H1 (cell line): ENCODE data around the gene ANKRD61. TPM values are rescaled to one million over a fixed set of nuclear protein-coding genes. Genes with fewer than 3 reads are reported as not detected.

Experiments
- CBX8 ChIP-seq: fragments of 300-800, 300-1000 bp; sonication (generic); IDR thresholded peaks from 2 replicates; pipeline ENCODE4 v1.7.1; 2016; ENCODE audit warnings: low read depth, low read length, borderline replicate concordance
- POLR2AphosphoS5 ChIP-seq: IDR thresholded peaks from 2 replicates; pipeline ENCODE4 v1.6.1; 2011; ENCODE audit warnings: low read depth, low read length
- RNF2 ChIP-seq: fragments of 200-900, 300-1000 bp; sonication (generic); IDR thresholded peaks from 2 replicates; pipeline ENCODE4 v1.7.1; 2016; ENCODE audit warnings: borderline replicate concordance, low read depth, mild to moderate bottlenecking, antibody characterized with exemption, low read length; ENCODE audit not compliant: poor library complexity, severe bottlenecking; ENCODE audit errors: missing control alignments
- SRF ChIP-seq: IDR thresholded peaks from 2 replicates; pipeline ENCODE4 v1.6.1; 2011; ENCODE audit warnings: mild to moderate bottlenecking, low read depth, low read length, moderate library complexity
- ZNF274 ChIP-seq: IDR thresholded peaks from 2 replicates; pipeline ENCODE4 v1.7.0; 2012; ENCODE audit warnings: low read length, borderline replicate concordance; ENCODE audit errors: extremely low read depth
- polyA plus RNA-seq, 7 experiments: library from polyadenylated mRNA; depleted of rRNA in 3 of 7; stranded (reverse) in 5 of 7; unstranded in 2 of 7; fragments of >200 nt in 5 of 7; fragments of 200-250 nt in 2 of 7; gene quantifications; 1 replicate in 5 of 7; 2 replicates in 1 of 7; 4 replicates in 1 of 7; pipeline versions ENCODE4 v1.2.1 to v1.2.3, GENCODE V29; 2011 to 2013; ENCODE audit warnings: missing spikeins in 2 of 7, mixed read lengths in 2 of 7
- total RNA-seq: library from RNA; stranded (reverse); fragmentation: NEBNext Ultra II Directional; extraction: Animal tissue kit (Norgen Biotek cat#: 25700); gene quantifications from 2 replicates; pipeline ENCODE4 v1.2.1, GENCODE V29; 2021

The ANKRD61 gene
- total and polyA plus RNA-seq, 2 of the 8 experiments (the other 6 are each of a cell fraction or from before 2014, with no cell fraction given) = 0.23 to 0.32 TPM

DNA sequence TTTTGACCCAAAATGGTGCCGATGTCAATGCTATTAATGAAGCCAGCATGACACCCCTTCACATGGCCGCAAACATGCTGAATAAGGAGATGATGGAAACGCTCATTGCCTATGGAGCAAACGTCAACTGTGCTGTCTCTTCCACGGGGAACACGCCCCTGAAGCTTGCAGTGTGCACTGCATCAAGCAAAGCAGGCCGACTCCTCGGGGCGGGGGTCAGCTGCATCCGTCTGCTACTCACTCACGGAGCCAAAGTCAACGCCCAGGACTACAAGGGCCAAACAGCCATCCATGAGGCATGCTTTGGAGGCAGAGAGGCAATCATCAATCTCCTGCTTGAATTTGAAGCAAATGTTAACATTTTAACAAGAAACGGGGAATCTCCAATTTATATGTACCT, 4.5 kb downstream of the ANKRD61 start (continued):
- no peak for TF ChIP-seq CBX8
- TF ChIP-seq SRF = no peak
- TF ChIP-seq ZNF274 = no peak
- no peak for TF ChIP-seq POLR2AphosphoS5
- no peak for TF ChIP-seq RNF2
